ENCODE data around the gene ARMH3. TPM values are rescaled to one million over a fixed set of nuclear protein-coding genes. Genes with fewer than 3 reads are reported as not detected.
"Not testable (repeated sequence)": the region's sequence is repeated elsewhere in the genome, so short reads cannot be mapped to it uniquely, and the experiment has no call there.

ARMH3 gene, protein sequence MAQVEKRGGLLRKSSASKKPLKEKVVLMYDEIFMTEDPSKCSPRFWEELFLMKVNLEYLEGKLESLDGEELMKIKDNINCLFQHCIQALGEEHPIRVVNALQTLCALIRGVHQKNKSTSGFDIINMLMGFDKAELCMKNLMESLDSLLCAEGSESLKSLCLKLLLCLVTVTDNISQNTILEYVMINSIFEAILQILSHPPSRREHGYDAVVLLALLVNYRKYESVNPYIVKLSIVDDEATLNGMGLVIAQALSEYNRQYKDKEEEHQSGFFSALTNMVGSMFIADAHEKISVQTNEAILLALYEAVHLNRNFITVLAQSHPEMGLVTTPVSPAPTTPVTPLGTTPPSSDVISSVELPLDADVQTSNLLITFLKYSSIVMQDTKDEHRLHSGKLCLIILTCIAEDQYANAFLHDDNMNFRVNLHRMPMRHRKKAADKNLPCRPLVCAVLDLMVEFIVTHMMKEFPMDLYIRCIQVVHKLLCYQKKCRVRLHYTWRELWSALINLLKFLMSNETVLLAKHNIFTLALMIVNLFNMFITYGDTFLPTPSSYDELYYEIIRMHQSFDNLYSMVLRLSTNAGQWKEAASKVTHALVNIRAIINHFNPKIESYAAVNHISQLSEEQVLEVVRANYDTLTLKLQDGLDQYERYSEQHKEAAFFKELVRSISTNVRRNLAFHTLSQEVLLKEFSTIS
- total RNA-seq = 21.7 TPM

DNA sequence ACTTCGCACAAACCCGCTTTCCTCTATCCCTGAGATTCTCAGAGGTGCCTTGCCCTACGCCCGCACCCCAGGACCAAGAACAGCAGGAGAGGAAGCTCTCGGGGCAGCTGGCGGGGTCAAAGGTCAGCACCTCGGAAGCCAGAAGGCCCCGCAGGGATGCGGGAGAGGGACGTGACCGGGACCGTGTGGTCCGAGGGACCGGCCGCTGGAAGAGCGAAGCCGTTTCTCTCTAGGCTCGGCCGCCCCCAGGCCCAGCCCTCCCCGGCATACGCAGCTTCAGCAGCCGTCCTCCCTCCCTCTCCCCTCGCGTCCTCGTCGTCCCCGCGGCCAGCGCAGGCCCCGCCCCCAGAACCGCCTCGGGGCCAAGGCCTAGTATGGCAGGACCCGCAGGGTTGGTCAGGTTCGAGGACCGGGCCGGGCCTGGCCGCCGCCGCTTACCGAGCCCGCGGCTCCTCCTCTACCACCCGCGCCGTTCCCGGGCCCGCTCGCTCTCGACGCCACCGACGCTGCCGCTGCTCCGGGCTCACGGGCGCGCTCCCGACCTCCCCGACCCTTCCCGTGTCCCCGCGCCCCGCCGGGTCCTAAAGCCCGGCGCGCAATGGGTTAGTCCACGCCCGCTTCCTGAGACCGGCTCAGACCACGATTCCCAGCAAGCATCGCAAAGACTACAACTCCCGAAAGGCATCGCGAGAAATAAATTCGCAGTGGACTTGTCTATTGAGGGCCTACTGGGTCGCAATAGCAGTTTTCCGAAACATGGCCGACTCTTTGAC lies at the start of gene ARMH3:
Gene ARMH3 (minus strand): TSS at position 527 of the 773 bp plus-strand sequence. CDS start 16,059 bp downstream, outside the sequence.
- peak; percentile 97 for ATAC-seq

GRCh38 chr10:102102421-102102820 lies 46.4 kb upstream of the ARMH3 start:
- no peak for ATAC-seq

- ATAC-seq = no peak
Observed at GRCh38 chr10:102101152-102101551, 45.2 kb upstream of the ARMH3 start.

DNA sequence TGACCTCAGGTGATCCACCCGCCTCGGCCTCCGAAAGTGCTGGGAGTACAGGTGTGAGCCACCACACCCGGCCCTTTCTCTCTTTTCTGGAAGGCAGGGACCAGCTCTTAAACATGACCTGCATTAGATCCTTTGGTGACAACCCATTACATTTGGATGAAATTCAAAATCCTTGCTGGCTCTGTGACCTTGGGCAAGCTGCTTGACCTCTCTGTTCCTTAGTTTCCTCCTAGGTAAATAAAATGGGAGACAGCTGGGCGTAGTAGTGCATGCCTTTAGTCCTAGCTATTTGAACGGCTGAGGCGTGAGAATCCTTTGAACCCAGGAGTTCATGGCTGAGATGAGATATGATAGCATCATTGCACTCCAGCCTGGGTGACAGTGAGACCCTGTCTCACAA lies 40.5 kb upstream of the ARMH3 start:
- no peak for ATAC-seq

DNA sequence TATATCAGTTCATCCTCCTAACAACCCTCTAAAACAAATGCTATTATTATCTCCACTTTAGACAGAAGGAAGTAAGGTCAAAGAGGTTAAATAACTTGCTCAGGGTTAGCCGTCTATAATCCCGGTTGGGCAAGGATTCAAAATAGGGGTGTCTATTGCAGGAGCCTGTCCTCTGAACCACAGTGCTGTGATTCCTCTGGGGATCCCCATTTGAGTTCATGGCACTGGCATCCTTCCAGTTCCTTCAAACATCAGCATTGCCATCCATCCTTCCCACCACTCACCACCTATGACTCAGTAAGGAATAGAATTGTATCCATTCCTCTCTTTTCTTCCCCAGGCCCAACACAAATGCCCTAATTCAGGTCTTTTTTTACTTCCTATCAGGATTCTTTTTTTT lies 34.8 kb upstream of the ARMH3 start:
- no peak for ATAC-seq

DNA sequence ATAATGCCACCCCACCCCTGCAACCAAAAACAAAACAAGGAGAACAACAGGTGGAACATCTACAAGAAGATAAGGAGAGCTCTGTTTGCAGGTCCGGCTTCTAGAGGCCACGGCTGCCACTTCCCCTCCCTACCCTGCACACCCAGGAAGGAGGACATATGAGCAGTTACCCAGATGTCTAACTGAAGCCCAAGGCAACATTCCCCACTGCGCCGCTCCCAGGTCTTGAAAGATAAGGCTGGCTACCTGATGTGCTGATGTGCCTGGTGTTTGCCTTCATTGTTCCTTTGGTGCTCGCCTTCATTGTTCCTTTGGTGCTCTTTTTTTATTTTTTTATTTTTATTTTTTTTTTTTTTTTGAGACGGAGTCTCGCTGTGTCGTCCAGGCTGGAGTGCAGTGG lies 30.2 kb upstream of the ARMH3 start:
- ATAC-seq = no peak

DNA sequence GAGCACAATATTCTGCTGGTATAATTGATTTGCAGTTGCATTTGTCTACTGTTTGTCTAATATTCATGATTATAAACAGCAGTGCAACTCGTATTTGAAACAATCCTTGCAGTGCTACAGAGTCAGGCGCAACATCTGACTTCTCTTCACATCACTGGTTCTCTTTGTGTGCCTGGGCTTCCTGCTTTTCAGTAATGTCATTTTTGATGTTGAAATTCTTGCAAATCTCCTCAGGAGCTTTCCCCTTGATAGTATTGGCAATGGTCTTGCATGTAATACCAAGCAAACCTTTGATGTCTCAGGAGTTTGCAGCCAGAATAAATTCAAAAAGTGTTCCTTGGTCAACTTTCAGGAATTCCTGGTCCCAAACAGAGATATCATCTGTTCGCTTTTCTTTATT lies 29.4 kb upstream of the ARMH3 start:
- no peak for ATAC-seq

DNA sequence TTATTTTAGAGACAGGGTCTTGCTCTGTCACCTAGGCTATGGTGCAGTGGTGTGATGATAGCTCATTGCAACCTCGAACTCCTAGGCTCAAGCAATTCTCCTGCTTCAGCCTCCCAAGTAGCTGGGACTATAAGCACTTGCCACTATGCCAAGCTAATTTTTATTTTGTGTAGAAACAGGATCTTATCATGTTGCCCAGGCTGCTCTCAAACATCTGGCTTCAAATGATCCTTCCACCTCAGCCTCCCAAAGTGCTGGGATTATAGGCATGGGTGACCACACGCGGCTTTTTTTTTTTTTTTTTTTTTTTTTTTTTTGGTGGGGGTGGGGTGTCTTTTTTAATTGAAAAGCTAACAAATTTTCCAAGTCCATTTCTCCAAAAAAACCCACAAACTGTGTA lies 27.6 kb upstream of the ARMH3 start:
- ATAC-seq = no peak

DNA sequence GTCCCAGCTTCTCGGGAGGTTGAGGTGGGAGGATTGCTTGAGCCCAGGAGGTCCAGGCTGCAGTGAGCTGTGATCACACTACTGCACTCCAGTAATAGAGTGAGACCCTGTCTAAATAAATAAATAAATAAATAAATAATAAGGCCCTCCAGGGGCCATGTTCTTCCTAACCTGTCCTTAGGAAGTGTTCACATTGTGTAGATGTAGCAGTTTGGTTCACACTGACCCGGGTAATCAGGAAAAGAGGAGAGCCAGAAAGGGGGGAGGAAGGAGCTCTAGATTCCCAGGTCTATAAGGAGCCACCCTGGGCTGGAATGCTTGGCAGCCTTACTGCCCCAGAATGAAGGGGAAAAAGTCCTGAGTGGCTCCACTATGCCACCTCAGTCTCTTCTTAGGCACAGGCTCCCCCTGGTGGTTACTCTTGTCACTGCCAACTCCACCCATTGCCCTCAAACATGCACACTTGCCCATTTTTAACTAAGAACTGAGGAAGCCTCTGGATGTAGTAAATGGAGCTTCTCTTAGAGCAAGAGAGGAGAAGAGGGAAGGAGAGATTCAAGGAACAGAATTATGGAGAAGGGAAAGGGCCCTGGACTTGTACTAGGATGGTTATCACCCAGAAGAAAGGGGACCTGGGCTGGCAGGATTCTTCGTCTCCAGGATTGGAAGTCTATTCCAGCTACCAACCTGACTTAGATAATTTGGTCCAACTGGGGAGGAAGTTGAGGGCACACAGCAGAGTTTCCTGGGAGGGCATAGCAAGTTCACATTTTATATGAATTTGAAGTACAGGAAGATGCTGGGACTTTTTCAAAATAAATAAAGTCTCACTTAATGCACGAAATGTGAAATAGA lies 16.9 kb upstream of the ARMH3 start:
- peak; percentile 85 for ATAC-seq

DNA sequence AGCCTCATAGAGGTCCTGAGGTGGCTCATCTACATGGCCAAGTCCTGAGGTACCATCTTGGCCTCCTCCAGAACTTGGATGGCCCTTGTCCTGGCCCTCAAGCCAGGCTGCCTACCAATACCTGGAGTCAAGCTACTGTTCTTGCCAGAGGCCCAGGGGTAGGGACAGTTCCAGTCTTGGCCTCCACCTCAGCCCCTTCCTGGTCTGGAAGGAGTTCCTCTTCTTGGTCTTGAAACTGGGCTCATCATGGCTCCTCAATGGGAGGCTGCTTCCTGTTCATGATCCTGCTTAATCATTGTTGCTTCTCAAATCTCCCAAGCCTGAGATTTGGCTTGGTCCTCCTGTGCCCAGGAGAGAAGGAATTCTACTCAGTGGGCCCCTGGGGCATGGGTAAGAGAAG lies 13.1 kb upstream of the ARMH3 start:
- ATAC-seq = no peak

- no peak for ATAC-seq
Observed at GRCh38 chr10:102068216-102068615, 12.2 kb upstream of the ARMH3 start.

DNA sequence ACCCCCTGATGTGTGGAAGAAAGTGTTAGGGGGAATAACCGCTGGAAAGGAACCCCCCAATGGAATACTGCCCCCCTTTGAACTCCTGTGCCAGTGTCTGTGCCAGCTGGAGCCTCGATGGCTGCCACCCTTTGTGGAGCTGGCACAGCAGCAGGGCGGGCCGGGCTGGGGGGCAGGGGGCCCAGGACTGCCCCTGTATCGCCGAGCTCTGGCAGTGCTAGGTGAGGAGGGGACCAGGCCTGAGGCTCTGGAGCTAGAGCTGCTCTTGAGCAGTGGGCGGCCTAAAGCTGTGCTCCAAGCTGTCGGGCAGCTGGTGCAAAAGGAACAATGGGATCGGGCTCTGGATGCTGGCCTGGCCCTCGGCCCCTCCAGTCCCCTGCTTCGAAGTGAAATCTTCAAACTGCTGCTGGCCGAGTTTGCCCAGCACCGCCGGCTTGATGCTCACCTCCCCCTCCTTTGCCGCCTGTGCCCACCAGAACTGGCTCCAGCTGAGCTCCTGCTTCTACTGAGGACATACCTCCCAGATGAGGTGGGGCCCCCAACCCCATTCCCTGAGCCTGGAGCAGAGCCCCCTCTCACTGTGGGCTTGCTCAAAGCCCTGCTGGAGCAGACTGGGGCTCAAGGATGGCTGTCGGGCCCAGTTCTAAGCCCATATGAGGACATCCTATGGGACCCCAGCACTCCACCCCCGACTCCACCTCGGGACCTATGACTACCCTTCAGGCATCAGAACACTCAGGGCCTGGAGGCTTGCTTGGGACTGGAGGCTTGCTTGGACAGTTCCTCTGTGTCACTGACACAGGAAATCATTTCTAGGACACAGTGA lies 11.3 kb upstream of the ARMH3 start:
- ATAC-seq = no peak

DNA sequence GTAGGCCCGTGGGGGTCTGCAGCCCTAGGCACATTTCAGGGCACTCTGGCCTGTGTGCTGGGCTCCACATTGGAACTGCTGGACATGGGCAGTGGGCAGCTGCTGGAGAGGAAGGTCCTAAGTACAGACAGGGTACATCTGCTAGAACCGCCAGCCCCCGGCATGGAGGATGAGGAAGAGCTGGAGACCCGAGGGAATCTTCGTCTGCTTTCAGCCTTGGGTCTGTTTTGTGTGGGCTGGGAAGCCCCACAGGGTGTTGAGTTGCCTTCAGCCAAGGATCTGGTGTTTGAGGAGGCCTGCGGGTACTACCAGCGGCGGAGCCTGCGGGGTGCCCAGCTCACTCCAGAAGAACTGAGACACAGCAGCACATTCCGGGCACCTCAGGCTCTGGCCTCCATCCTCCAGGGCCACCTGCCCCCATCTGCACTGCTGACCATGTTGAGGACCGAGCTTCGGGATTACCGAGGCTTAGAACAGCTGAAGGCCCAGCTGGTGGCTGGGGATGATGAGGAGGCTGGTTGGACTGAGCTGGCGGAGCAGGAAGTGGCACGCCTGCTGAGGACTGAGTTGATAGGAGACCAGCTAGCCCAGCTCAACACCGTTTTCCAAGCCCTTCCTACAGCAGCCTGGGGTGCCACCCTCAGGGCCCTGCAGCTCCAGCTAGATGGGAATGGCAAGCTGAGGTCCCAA lies 10.6 kb upstream of the ARMH3 start:
- ATAC-seq = peak; percentile 10

DNA sequence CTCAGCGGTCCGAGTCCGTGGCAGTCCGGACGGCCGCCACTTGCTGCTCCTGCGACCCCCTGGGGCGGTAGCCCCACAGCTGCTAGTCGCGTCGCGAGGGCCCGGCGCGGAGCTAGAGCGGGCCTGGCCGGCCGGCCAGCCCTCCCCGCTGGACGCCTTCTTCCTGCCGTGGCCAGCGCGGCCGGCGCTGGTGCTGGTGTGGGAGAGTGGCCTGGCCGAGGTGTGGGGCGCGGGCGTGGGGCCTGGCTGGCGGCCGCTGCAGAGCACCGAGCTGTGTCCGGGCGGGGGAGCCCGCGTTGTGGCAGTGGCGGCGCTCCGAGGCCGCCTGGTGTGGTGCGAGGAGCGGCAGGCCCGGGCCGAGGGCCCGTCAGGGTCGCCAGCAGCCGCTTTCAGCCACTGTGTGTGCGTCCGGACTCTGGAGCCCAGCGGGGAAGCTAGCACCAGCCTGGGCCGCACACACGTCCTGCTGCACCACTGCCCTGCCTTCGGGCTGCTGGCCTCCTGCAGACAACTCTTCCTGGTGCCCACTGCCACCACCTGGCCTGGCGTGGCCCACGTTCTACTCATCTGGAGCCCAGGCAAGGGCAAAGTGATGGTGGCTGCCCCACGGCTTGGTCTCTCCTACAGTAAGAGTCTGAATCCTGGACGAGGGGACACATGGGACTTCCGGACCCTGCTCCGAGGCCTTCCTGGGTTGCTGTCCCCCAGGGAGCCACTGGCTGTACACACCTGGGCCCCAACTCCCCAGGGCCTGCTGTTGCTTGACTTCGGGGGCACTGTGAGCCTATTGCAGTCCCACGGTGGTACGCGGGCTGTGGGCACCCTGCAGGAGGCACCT lies 9.8 kb upstream of the ARMH3 start:
- ATAC-seq = peak; percentile 53

DNA sequence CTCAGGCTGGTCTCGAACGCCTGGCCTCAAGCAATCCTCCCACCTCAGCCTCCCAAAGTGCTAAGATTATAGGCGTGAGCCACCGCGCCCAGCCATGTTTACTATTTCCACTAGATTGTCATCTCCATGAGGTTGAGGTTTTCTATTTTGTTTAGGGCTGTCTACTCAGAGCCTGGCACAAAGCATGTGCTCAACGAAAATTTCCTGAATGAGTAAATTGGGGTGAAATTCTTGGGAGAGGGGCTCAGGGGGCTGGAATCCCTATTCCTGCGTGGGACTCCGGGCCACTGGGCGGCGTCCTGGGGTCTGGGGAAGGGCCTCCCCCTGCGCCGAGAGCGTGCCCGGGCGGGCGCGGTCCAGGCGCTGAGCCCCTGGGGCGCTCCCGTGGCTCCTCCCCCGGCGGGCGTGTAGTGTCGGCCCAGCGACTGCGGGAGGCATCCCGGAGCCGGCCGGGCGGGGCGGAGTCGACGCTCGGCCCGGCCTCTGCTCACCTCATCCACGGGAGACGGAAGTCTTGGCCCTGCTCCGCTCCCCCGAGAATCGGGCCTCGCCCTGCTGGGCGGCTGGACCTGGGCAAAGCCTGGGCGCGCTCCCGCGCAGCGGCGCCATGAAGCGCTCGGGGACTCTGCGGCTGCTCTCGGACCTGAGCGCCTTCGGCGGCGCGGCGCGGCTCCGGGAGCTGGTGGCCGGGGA lies 9.0 kb upstream of the ARMH3 start, which contains the start of gene HPS6:
Gene HPS6 (plus strand): TSS at position 482 of the 693 bp plus-strand sequence. CDS start 126 bp downstream, at position 608.
- ATAC-seq = peak; percentile 98

DNA sequence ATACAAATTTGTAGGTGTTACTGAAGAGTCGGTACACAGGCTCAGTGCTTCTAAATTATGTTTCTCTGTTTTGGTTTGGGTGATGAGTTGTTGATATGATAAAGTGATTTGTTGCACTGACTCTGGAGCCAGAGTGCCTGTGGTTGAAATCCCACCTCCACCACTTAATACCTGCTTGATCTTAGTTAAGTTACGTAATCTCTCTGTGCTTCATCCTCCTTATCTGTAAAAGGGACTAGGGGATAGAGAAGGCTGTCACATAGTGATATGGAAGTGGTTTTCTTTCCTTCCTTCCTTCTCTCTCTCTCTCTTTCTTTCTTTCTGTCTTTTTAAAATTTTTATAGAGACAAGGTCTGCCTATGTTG lies 8.5 kb upstream of the ARMH3 start:
- ATAC-seq = no peak

GRCh38 chr10:102059987-102060386 lies 4.0 kb upstream of the ARMH3 start:
- ATAC-seq = no peak

- not testable (repeated sequence) for ATAC-seq
Observed at GRCh38 chr10:102054881-102055646, 909 bp downstream of the ARMH3 start.
